Activated CD4-positive, alpha-beta T cell treated with anti-CD3 and anti-CD28 coated beads for 36 hours (primary cell): Measurements from ENCODE around the gene TBC1D20. TPM values are rescaled to one million over a fixed set of nuclear protein-coding genes. Genes with fewer than 3 reads are reported as not detected.

Experiments used
- ATAC-seq: fragments of 200-7000 bp; cut with Tn5 transposase; one replicate; pipeline ENCODE4 v1.10.0; 2021; ENCODE audit warnings: mild to moderate bottlenecking, moderate library complexity
- CTCF ChIA-PET: fragments of 350-600 bp; sonication (Branson Sonifier 250); formaldehyde crosslinking; loops from one replicate; lab custom pipeline; 2021; ENCODE audit warnings: antibody characterized with exemption; lab: Charles Lee
- POLR2A ChIA-PET: fragments of 350-600 bp; sonication (Branson Sonifier 250); formaldehyde crosslinking; loops from one replicate; lab custom pipeline; 2021; ENCODE audit warnings: antibody characterized with exemption, inconsistent platforms; lab: Charles Lee
- DNase-seq: peaks from one replicate; pipeline ENCODE4 v3.0.0-alpha.2; 2020
- H3K27ac Mint-ChIP-seq: one replicate; pipeline ENCODE4 v1.8.0; 2021; ENCODE audit warnings: mixed read lengths
- H3K27me3 Mint-ChIP-seq: one replicate; pipeline ENCODE4 v1.8.0; 2021; ENCODE audit warnings: mixed read lengths
- H3K36me3 Mint-ChIP-seq: one replicate; pipeline ENCODE4 v1.8.0; 2021; ENCODE audit warnings: low read depth, mixed read lengths
- H3K4me1 Mint-ChIP-seq: one replicate; pipeline ENCODE4 v1.8.0; 2021; ENCODE audit warnings: mixed read lengths
- H3K4me3 Mint-ChIP-seq: one replicate; pipeline ENCODE4 v1.8.0; 2021; ENCODE audit warnings: mild to moderate bottlenecking, moderate library complexity, mixed read lengths
- H3K9me3 Mint-ChIP-seq: one replicate; pipeline ENCODE4 v1.8.0; 2021; ENCODE audit warnings: low read depth, mixed read lengths
- intact Hi-C, 2 experiments: fragments of 100-400 bp; cut with DNase I in 1 of 2; cut with micrococcal nuclease in 1 of 2; formaldehyde crosslinking; loops; one replicate each; pipeline versions ENCODE4 v1.14.2 to v1.15.1; 2022 to 2024; cut with DNase I, micrococcal nuclease
- total RNA-seq, 2 experiments: library from RNA; stranded (reverse); gene quantifications; one replicate each; pipeline ENCODE4 v1.2.3, GENCODE V29; 2021

The TBC1D20 gene
- total RNA-seq, 2 experiments from 2014 or later, result 20.9 to 25.2 TPM

DNA sequence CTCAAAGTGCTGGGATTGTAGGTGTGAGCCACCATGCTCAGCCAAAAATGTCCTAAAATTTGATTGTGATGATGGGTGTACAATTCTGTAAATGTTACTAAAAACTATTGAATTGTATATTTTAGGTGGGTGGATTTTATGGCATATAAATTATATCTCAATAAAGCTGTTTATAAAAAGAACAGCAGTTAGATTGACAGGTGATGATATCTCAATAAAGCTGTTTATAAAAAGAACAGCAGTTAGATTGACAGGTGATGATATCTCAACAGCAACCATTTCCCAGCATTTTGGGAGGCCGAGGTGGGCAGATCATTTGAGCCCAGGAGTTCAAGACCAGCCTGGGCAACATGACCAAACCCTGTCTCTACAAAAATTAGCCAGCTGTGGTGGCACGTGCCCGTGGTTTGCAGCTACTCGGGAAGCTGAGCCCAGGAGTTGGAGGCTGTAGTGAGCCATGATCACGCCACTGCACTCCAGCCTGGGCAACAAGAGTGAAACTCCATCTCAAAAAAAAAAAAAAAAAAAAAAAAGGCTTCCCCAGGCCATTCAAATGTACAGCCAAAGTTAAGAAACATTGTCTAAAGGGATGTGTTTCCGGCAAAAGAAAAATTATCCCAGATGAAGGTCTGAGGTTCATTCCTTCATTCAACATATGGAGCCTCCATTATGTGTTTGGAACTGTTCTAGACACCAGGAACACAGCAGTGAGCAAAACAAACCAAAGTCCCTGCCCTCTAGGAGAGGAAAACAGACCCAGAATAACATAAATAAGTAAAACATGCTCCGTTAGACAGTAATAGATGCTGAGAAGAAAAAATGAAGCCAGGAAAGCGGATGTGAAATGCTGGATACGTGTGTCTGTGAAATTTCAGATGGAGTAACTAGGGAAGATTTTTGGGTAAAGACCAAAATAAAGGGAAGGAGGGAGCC is 55.9 kb downstream of the TBC1D20 start:
- Mint-ChIP-seq H3K4me3 (peak overlapping the region; percentile 78), H3K27me3 (no peaks in the 10 kb centered on the region), H3K4me1 (peaks cover 42% of the 10 kb centered on the region), H3K36me3 (peaks cover 25% of the 10 kb centered on the region), H3K9me3 (peaks cover 3% of the 10 kb centered on the region), H3K27ac (peak overlapping the region; percentile 87)
- ATAC-seq, result no peak
- CTCF ChIA-PET, result interaction anchor here (0.8 to 1.5 kb wide), 7 partner anchors 10 to 83 kb away, joined by 3 to 5 read pairs (median 3); no protein-coding TSS in a partner anchor
- DNase-seq, result no peak
- POLR2A ChIA-PET, result interaction anchor here (0.6 to 1.4 kb wide), 3 partner anchors 8 to 353 kb away, joined by 3 to 5 read pairs (median 3); no protein-coding TSS in a partner anchor
- intact Hi-C loops, result loop anchor here (1.0 to 5.0 kb wide), 5 partner anchors 26 to 1696 kb away; partner anchors contain the start of genes STK35 (in 1 of the 2) and TRIB3 (in 1 of the 2)

DNA sequence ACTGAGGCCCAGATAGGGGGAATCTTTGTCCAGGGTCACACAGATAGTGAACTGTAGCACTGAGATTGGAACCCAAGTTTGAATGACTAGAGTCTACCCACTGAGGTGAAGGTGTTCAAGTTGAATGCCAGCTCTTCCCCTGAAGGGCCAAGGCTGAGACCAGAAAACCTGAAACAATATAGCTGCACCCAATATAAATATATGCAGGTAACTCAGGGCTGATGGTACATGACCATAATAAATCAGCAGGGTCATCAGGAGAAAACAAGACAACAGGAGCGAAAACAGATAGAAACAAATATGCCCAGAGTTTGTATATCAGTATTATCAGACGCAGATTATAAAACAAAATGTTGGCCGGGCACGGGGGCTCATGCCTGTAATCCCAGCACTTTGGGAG is 58.2 kb downstream of the TBC1D20 start:
- Mint-ChIP-seq H3K4me1 (peaks cover 27% of the 10 kb centered on the region), H3K4me3 (no peak overlapping the region), H3K27ac (no peak overlapping the region), H3K9me3 (peaks cover 3% of the 10 kb centered on the region), H3K27me3 (no peaks in the 10 kb centered on the region), H3K36me3 (peaks cover under 1% of the 10 kb centered on the region)
- DNase-seq, result no peak
- ChIA-PET POLR2A (no interaction called here), CTCF (interaction anchor here (0.6 kb wide), 1 partner anchor 24 kb away, joined by 3 read pairs; no protein-coding TSS in a partner anchor)
- intact Hi-C loops, result no loop called here
- no peak for ATAC-seq

DNA sequence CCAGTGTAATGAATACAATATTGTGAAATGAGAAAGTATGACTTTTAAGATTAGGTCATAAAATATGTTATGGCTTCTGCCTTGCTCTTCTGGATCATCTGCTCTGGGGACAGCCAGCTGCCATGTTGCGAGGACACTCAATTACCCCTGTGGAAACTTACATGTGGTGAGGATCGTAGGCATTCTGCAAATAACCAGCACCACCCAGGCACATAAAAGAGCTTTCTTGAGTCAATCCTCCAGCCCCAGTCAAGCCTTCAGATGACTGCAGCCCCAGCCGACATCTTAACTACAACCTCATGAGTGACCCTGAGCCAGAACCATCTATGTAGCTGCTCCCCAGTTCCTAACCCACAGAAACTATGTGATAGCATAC is 58.8 kb downstream of the TBC1D20 start:
- DNase-seq (no peak), ATAC-seq (no peak)
- Mint-ChIP-seq H3K9me3 (peaks cover 3% of the 10 kb centered on the region), H3K4me3 (no peak overlapping the region), H3K27ac (no peak overlapping the region), H3K4me1 (peaks cover 27% of the 10 kb centered on the region), H3K36me3 (peaks cover 1% of the 10 kb centered on the region), H3K27me3 (no peaks in the 10 kb centered on the region)
- ChIA-PET POLR2A (no interaction called here), CTCF (interaction anchor here (0.5 kb wide), 1 partner anchor 865 kb away, joined by 8 read pairs; no protein-coding TSS in a partner anchor)
- intact Hi-C loops, result no loop called here

DNA sequence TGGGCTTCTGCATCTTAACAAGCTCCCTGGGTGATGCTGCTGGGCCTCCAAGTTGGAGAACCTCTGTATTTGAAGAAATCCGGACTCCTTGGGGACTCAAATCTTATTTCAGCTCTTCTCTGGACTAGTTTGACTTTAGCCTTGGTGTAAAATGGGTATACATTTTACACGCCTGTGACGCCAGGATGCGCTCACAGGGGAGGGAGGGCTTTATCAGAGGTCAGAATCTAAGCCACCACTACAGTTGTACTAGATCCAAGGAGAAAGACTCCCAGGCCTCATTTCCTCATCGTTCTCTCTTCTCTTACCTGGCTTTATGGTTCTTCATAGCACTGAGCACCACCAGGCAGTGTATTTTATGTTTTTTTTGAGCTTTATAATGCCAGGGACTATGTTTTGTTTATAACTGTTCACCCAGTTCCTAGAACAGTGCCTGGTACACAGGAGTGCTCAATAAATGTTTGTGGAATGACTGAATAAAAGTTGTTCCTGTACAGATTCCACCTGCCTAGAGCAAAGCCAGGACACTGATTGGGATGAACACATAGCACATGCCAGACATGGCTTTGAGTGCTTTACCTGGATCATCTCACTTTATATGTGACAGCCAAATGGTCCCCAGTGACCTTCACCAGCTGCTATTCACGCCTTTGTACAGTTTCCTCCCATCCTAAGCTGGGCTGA is 59.3 kb downstream of the TBC1D20 start:
- ATAC-seq (no peak), DNase-seq (no peak)
- peaks cover 4% of the 10 kb centered on the region for H3K36me3 Mint-ChIP-seq
- peak overlapping the region; percentile 82 for H3K27ac Mint-ChIP-seq
- H3K27me3 Mint-ChIP-seq, result no peaks in the 10 kb centered on the region
- peaks cover 3% of the 10 kb centered on the region for H3K9me3 Mint-ChIP-seq
- intact Hi-C loops, result no loop called here
- H3K4me1 Mint-ChIP-seq, result peaks cover 27% of the 10 kb centered on the region
- ChIA-PET CTCF (interaction anchor here (0.5 to 1.3 kb wide), 3 partner anchors 18 to 866 kb away, joined by 3 to 8 read pairs (median 3); no protein-coding TSS in a partner anchor), POLR2A (interaction anchor here (0.5 kb wide), 1 partner anchor 13 kb away, joined by 7 read pairs; no protein-coding TSS in a partner anchor)
- H3K4me3 Mint-ChIP-seq, result no peak overlapping the region

GRCh38 chr20:402496-402885 is 59.8 kb downstream of the TBC1D20 start:
- Mint-ChIP-seq H3K9me3 (peaks cover 3% of the 10 kb centered on the region), H3K27ac (no peak overlapping the region), H3K4me3 (no peak overlapping the region), H3K36me3 (peaks cover 9% of the 10 kb centered on the region), H3K4me1 (peaks cover 27% of the 10 kb centered on the region), H3K27me3 (no peaks in the 10 kb centered on the region)
- ATAC-seq, result peak; percentile 5
- ChIA-PET POLR2A (interaction anchor here (0.5 kb wide), 1 partner anchor 13 kb away, joined by 7 read pairs; no protein-coding TSS in a partner anchor), CTCF (interaction anchor here (0.9 to 1.3 kb wide), 2 partner anchors 18 to 20 kb away, joined by 3 read pairs; no protein-coding TSS in a partner anchor)
- DNase-seq, result no peak
- intact Hi-C loops, result no loop called here

GRCh38 chr20:401682-402495 is 60.4 kb downstream of the TBC1D20 start:
- intact Hi-C loops, result no loop called here
- CTCF ChIA-PET, result interaction anchor here (1.3 to 2.3 kb wide), 2 partner anchors 19 to 76 kb away, joined by 3 to 5 read pairs; no protein-coding TSS in a partner anchor
- POLR2A ChIA-PET, result interaction anchor here (0.5 kb wide), 1 partner anchor 14 kb away, joined by 7 read pairs; no protein-coding TSS in a partner anchor
- Mint-ChIP-seq H3K27me3 (no peaks in the 10 kb centered on the region), H3K9me3 (peaks cover 3% of the 10 kb centered on the region), H3K4me1 (peaks cover 21% of the 10 kb centered on the region), H3K4me3 (peak overlapping the region; percentile 7), H3K36me3 (peaks cover 12% of the 10 kb centered on the region), H3K27ac (peak overlapping the region; percentile 88)
- DNase-seq (peak; percentile 56), ATAC-seq (peak; percentile 65)

GRCh38 chr20:400454-401275 is 61.7 kb downstream of the TBC1D20 start:
- Mint-ChIP-seq H3K4me1 (peaks cover 18% of the 10 kb centered on the region), H3K9me3 (peaks cover 3% of the 10 kb centered on the region), H3K27me3 (no peaks in the 10 kb centered on the region), H3K27ac (peak overlapping the region; percentile 44), H3K4me3 (no peak overlapping the region), H3K36me3 (peaks cover 17% of the 10 kb centered on the region)
- CTCF ChIA-PET, result interaction anchor here (0.6 to 2.3 kb wide), 5 partner anchors 18 to 245 kb away, joined by 3 to 5 read pairs (median 3); no protein-coding TSS in a partner anchor
- intact Hi-C loops, result no loop called here
- ATAC-seq (peak; percentile 25), DNase-seq (no peak)
- POLR2A ChIA-PET, result no interaction called here

DNA sequence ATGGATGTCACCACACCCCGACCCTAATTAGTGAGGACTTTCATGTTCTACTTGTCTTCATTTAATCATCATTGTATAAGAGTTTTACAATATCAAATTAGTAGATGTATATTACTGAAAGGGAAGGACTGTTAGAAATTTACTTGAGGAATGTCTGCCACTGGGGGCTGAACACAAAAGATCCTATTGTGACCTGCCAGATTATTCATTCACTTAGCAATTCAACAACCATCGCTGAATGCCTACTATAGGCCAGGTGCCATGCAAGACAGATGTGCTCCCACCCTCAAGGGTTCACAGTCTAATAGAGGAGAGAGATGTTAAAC is 62.2 kb downstream of the TBC1D20 start:
- no peak overlapping the region for H3K4me3 Mint-ChIP-seq
- peaks cover 18% of the 10 kb centered on the region for H3K4me1 Mint-ChIP-seq
- CTCF ChIA-PET, result interaction anchor here (0.6 to 2.3 kb wide), 4 partner anchors 18 to 245 kb away, joined by 3 to 5 read pairs (median 3); no protein-coding TSS in a partner anchor
- peaks cover 3% of the 10 kb centered on the region for H3K9me3 Mint-ChIP-seq
- H3K36me3 Mint-ChIP-seq, result peaks cover 22% of the 10 kb centered on the region
- ATAC-seq (no peak), DNase-seq (no peak)
- intact Hi-C loops, result no loop called here
- H3K27ac Mint-ChIP-seq, result no peak overlapping the region
- no peaks in the 10 kb centered on the region for H3K27me3 Mint-ChIP-seq
- POLR2A ChIA-PET, result no interaction called here

GRCh38 chr20:399182-399707 is 63.1 kb downstream of the TBC1D20 start:
- peaks cover 18% of the 10 kb centered on the region for H3K4me1 Mint-ChIP-seq
- POLR2A ChIA-PET, result interaction anchor here (1.5 kb wide), 1 partner anchor 8 kb away, joined by 5 read pairs; no protein-coding TSS in a partner anchor
- peaks cover 23% of the 10 kb centered on the region for H3K36me3 Mint-ChIP-seq
- no peak overlapping the region for H3K4me3 Mint-ChIP-seq
- ATAC-seq, result no peak
- intact Hi-C loops, result no loop called here
- DNase-seq, result no peak
- no peaks in the 10 kb centered on the region for H3K27me3 Mint-ChIP-seq
- CTCF ChIA-PET, result interaction anchor here (1.6 kb wide), 1 partner anchor 46 kb away, joined by 3 read pairs; no protein-coding TSS in a partner anchor
- peak overlapping the region; percentile 51 for H3K27ac Mint-ChIP-seq
- H3K9me3 Mint-ChIP-seq, result peaks cover 3% of the 10 kb centered on the region
